HepG2 (cell line): ENCODE data around the gene TUFM. TPM values are rescaled to one million over a fixed set of nuclear protein-coding genes. Genes with fewer than 3 reads are reported as not detected.
A peak's percentile ranks its signal among the peaks of the same experiment; 100 is the strongest.

Experiments
- FOXA3 ChIP-seq: IDR thresholded peaks from 2 replicates; pipeline ENCODE4 v1.6.1; 2016; ENCODE audit warnings: missing genetic modification reagents, missing compliant biosample characterization
- GATA4 ChIP-seq: sonication (generic); IDR thresholded peaks from 2 replicates; pipeline ENCODE4 v1.6.1; 2016; ENCODE audit warnings: antibody characterized with exemption, low read depth, borderline replicate concordance
- HDAC6 ChIP-seq: fragments of 200-600 bp; sonication (generic); IDR thresholded peaks from 2 replicates; pipeline ENCODE4 v1.7.0; 2017; ENCODE audit warnings: mild to moderate bottlenecking, antibody characterized with exemption, low read length, low read depth
- HOXA3 ChIP-seq: sonication (generic); formaldehyde crosslinking; IDR thresholded peaks from 2 replicates; pipeline ENCODE4 v1.5.0; 2020; ENCODE audit warnings: missing genetic modification reagents
- MIXL1 ChIP-seq: IDR thresholded peaks from 2 replicates; pipeline ENCODE4 v1.6.1; 2016
- REXO4 ChIP-seq: sonication (generic); formaldehyde crosslinking; IDR thresholded peaks from 2 replicates; pipeline ENCODE4 v1.8.0; 2022; ENCODE audit warnings: missing genetic modification reagents, mild to moderate bottlenecking, borderline replicate concordance
- TBL1XR1 ChIP-seq: fragments of 150-350 bp; IDR thresholded peaks from 2 replicates; pipeline ENCODE4 v1.6.1; 2014; ENCODE audit warnings: borderline replicate concordance, low read length; ENCODE audit not compliant: partially characterized antibody
- ZNF318 ChIP-seq: sonication (generic); formaldehyde crosslinking; IDR thresholded peaks from 2 replicates; pipeline ENCODE4 v1.4.0; 2020; ENCODE audit warnings: mild to moderate bottlenecking, missing genetic modification reagents
- ZNF878 ChIP-seq: sonication (generic); formaldehyde crosslinking; IDR thresholded peaks from 2 replicates; pipeline ENCODE4 v1.8.1; 2023; ENCODE audit warnings: mild to moderate bottlenecking, missing genetic modification reagents, moderate library complexity
- polyA plus RNA-seq, 8 experiments: library from polyadenylated mRNA; depleted of rRNA in 3 of 8; stranded (reverse) in 7 of 8; unstranded in 1 of 8; fragments of >200 nt; fragmentation: Illumina TruSeq in 4 of 8; extraction: Trizol in 4 of 8; gene quantifications; 2 replicates each; pipeline versions ENCODE4 v1.2.1 to v1.2.3, GENCODE V29; 2011 to 2016; ENCODE audit warnings: low read depth in 4 of 8, missing spikeins in 1 of 8, mixed read lengths in 1 of 8; ENCODE audit not compliant: insufficient read depth in 1 of 8
- total RNA-seq, 5 experiments: library from RNA; depleted of rRNA; stranded (reverse); fragments of >200 nt; fragmentation: Illumina TruSeq; extraction: Trizol; gene quantifications; 2 replicates each; pipeline ENCODE4 v1.2.3, GENCODE V29; 2016; ENCODE audit warnings: low read depth in 1 of 5
- TF ChIP-seq, protein P1 (sequence below): sonication (generic); formaldehyde crosslinking; IDR thresholded peaks from 2 replicates; pipeline ENCODE4 v1.8.0; 2022; ENCODE audit warnings: missing genetic modification reagents, mild to moderate bottlenecking, borderline replicate concordance
- TF ChIP-seq, protein P2 (sequence below): sonication (generic); formaldehyde crosslinking; IDR thresholded peaks from 2 replicates; pipeline ENCODE4 v1.4.0; 2020; ENCODE audit warnings: missing genetic modification reagents

The TUFM gene
- total and polyA plus RNA-seq, 2 of the 13 experiments (the other 11 are each of a cell fraction or from before 2014, with no cell fraction given), result 206 to 298 TPM

DNA sequence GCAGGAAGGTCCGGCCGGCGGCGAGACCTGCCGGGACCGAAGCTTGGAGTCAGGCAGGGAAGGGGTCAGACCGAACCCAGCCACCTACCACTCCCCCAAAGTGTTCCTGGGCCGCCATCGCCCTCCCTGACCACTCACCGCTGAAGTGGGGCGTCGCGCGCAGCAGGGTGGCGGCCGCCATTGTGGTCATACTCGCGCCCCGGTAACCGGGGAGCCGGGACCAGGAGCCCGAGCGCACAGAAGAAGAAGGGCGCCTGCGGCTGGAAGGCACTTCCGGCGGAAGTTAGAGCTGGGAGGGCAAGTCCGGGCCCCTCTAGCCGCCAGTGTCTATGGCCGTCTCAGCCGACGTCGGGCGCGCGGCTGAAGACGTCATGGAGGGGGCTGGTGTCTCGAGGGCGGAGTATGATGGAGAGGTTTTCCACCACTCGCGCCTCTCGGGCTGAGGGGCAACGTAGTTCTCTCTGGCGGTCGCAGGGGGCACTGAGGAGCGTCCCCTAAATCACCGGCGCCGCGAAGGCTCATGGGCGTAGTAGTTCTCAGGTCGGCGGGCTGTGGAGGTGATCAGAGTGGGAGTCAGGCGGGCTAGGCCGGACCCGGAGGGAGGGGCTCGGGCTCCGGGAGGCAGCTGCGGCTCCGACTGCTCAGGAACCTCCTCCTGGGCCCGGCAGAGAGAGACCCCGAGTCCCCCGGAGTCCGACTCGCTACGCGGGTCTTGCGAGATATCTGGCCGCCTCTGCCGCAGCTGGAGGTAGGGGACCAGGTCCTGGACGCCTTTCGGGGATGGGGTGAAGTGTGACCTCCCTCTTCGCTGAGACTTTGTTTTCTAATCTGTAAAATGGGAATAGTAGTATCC is at the start of gene TUFM (continued):
- TF ChIP-seq ZNF318 (CRISPR knock-in tag) (no peak), FOXA3 (CRISPR knock-in tag) (peak; percentile 78), HDAC6 (no peak), MIXL1 (CRISPR knock-in tag) (peak; percentile 91), HOXA3 (peak; percentile 99), REXO4 (CRISPR knock-in tag) (no peak), TBL1XR1 (peak; percentile 14), ZNF878 (CRISPR knock-in tag) (peak; percentile 89; the same call in 1 of the 2 replicates), GATA4 (no peak)
- TF ChIP-seq, protein P1, sequence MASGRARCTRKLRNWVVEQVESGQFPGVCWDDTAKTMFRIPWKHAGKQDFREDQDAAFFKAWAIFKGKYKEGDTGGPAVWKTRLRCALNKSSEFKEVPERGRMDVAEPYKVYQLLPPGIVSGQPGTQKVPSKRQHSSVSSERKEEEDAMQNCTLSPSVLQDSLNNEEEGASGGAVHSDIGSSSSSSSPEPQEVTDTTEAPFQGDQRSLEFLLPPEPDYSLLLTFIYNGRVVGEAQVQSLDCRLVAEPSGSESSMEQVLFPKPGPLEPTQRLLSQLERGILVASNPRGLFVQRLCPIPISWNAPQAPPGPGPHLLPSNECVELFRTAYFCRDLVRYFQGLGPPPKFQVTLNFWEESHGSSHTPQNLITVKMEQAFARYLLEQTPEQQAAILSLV, result peak; percentile 92; the same call in 1 of the 2 replicates
- TF ChIP-seq, protein P2, sequence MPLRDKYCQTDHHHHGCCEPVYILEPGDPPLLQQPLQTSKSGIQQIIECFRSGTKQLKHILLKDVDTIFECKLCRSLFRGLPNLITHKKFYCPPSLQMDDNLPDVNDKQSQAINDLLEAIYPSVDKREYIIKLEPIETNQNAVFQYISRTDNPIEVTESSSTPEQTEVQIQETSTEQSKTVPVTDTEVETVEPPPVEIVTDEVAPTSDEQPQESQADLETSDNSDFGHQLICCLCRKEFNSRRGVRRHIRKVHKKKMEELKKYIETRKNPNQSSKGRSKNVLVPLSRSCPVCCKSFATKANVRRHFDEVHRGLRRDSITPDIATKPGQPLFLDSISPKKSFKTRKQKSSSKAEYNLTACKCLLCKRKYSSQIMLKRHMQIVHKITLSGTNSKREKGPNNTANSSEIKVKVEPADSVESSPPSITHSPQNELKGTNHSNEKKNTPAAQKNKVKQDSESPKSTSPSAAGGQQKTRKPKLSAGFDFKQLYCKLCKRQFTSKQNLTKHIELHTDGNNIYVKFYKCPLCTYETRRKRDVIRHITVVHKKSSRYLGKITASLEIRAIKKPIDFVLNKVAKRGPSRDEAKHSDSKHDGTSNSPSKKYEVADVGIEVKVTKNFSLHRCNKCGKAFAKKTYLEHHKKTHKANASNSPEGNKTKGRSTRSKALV (CRISPR knock-in tag), result peak; percentile 90
